ENCODE results near the gene SFMBT1. TPM values are rescaled to one million over a fixed set of nuclear protein-coding genes. Genes with fewer than 3 reads are reported as not detected.

Gene SFMBT1
- total and polyA plus RNA-seq, 2 of the 8 experiments (the other 6 are each of a cell fraction or from before 2014, with no cell fraction given) = 8.1 to 16.8 TPM

DNA sequence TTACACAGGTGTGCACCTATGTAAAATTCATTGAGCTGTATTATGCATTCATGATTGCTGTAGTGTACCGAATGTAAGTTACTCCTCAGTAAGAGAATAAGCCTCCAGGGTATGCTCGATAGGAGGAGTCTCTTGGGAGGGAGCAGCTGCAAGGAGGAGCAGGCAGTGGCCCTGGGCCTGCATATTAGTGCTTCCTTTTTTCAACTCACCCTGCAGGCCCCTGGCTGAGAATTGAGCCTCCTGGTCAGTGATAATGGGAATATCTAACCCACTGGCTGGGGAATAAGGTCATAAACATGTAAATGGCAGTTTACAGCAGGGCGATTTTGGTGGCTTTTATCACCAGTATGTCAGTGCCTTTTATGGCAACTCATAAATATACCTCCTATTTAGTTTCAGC, 21.7 kb upstream of the SFMBT1 start (continued):
- no peak for TF ChIP-seq GABPA (IDR thresholded peaks at IDR 0.05; ENCODE audit: borderline replicate concordance, insufficient read depth, low read length)
- no peak for TF ChIP-seq JUND (IDR thresholded peaks at IDR 0.05; ENCODE audit: low read length)
- no peak for TF ChIP-seq EGR1 (IDR thresholded peaks at IDR 0.05; ENCODE audit: borderline replicate concordance, low read depth, low read length)
